ENCODE data around the gene SORT1. TPM values are rescaled to one million over a fixed set of nuclear protein-coding genes. Genes with fewer than 3 reads are reported as not detected.

SORT1 gene
- total and polyA plus RNA-seq, 2 donors: 3.6 to 10.3 TPM

- no peak overlapping the region for H3K4me3 ChIP-seq (ENCODE audit: low read length in 2 of 2)
- WGBS: 96% methylated on average over 5 of the region's 5 CpGs
- no peak for DNase-seq (ENCODE audit: low read depth in 6 of 9, low spot score in 9 of 9)
- peaks cover 5 to 17% of the 10 kb centered on the region in 2 donors for H3K4me1 ChIP-seq (ENCODE audit: control insufficient read depth in 2 of 2, insufficient read depth in 2 of 2, low read length in 2 of 2)
- H3K36me3 ChIP-seq (ENCODE audit: control insufficient read depth in 2 of 2, insufficient read depth in 2 of 2, low read length in 1 of 2): no peaks in the 10 kb centered on the region
- H3K27ac ChIP-seq (ENCODE audit: low read depth in 1 of 2, low read length in 1 of 2): no peak overlapping the region
- peaks cover 3 to 16% of the 10 kb centered on the region in 2 donors for H3K27me3 ChIP-seq (ENCODE audit: control insufficient read depth in 2 of 2, insufficient read depth in 1 of 2, low read length in 1 of 2)
- H3K9me3 ChIP-seq (ENCODE audit: control insufficient read depth in 2 of 2, insufficient read depth in 1 of 2, low read length in 1 of 2): no peaks in the 10 kb centered on the region
Observed at GRCh38 chr1:109394591-109395281, 3.0 kb downstream of the SORT1 start.

GRCh38 chr1:109393617-109394233 lies 4.0 kb downstream of the SORT1 start:
- no peak for DNase-seq (ENCODE audit: low read depth in 6 of 9, low spot score in 9 of 9)
- Histone ChIP-seq H3K4me1 (ENCODE audit: control insufficient read depth in 2 of 2, insufficient read depth in 2 of 2, low read length in 2 of 2) (peaks cover 5 to 17% of the 10 kb centered on the region in 2 donors), H3K27me3 (ENCODE audit: control insufficient read depth in 2 of 2, insufficient read depth in 1 of 2, low read length in 1 of 2) (peaks cover 3 to 16% of the 10 kb centered on the region in 2 donors), H3K9me3 (ENCODE audit: control insufficient read depth in 2 of 2, insufficient read depth in 1 of 2, low read length in 1 of 2) (no peaks in the 10 kb centered on the region), H3K36me3 (ENCODE audit: control insufficient read depth in 2 of 2, insufficient read depth in 2 of 2, low read length in 1 of 2) (no peaks in the 10 kb centered on the region), H3K4me3 (ENCODE audit: low read length in 2 of 2) (no peak overlapping the region), H3K27ac (ENCODE audit: low read depth in 1 of 2, low read length in 1 of 2) (no peak overlapping the region)
- 99% methylated on average over 2 of the region's 2 CpGs for WGBS

DNA sequence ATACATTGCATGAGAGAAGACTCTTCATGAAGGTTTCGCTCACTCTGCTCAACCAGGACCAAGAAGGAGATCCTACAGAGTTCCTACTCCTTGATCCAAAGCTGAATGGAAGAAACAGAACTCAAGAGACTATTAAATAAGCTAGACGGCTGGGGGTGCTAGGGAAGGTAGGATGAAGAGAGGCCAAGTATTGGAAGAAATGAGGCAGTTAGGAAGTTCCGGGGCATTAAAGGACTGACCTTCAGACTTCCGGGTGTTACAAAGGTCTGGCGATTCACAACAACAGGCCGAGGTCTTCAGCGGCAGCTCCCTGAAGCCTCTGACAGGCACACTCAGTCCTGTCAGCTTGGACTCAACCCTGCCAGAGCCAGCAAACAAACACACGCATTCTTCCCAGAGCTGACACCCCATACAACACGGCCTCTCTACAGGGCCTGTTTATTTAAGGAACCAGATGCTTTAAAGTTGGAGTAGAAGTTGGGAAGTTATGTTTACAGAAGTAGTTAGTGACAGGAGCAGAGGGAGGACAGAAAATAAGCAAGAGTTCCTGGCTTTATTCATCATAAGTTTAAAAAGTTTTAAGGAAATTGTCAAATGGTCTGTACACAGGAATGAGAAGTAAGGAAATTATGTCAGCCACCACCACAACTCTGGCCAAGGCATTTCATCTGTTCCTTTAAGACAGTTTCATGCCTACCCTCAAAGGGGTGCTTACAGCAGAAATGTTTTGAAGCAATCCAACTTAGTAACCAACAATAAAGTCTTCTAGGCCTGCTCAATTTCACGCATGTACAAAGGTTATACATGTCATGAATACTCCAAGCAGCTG lies 4.7 kb downstream of the SORT1 start:
- 92% methylated on average over 10 of the region's 10 CpGs for WGBS
- H3K27me3 ChIP-seq (ENCODE audit: control insufficient read depth in 2 of 2, insufficient read depth in 1 of 2, low read length in 1 of 2): peaks cover 3 to 12% of the 10 kb centered on the region in 2 donors
- peaks cover 5 to 10% of the 10 kb centered on the region in 2 donors for H3K4me1 ChIP-seq (ENCODE audit: control insufficient read depth in 2 of 2, insufficient read depth in 2 of 2, low read length in 2 of 2)
- H3K4me3 ChIP-seq (ENCODE audit: low read length in 2 of 2): no peak overlapping the region
- H3K27ac ChIP-seq (ENCODE audit: low read depth in 1 of 2, low read length in 1 of 2): peak overlapping the region in 1 of 2 donors; percentile 46
- DNase-seq (ENCODE audit: low read depth in 6 of 9, low spot score in 9 of 9): no peak
- no peaks in the 10 kb centered on the region for H3K36me3 ChIP-seq (ENCODE audit: control insufficient read depth in 2 of 2, insufficient read depth in 2 of 2, low read length in 1 of 2)
- H3K9me3 ChIP-seq (ENCODE audit: control insufficient read depth in 2 of 2, insufficient read depth in 1 of 2, low read length in 1 of 2): no peaks in the 10 kb centered on the region

- no peak for DNase-seq (ENCODE audit: low read depth in 6 of 9, low spot score in 9 of 9)
- Histone ChIP-seq H3K4me1 (ENCODE audit: control insufficient read depth in 2 of 2, insufficient read depth in 2 of 2, low read length in 2 of 2) (peaks cover 5 to 9% of the 10 kb centered on the region in 2 donors), H3K27ac (ENCODE audit: low read depth in 1 of 2, low read length in 1 of 2) (no peak overlapping the region), H3K4me3 (ENCODE audit: low read length in 2 of 2) (no peak overlapping the region), H3K9me3 (ENCODE audit: control insufficient read depth in 2 of 2, insufficient read depth in 1 of 2, low read length in 1 of 2) (no peaks in the 10 kb centered on the region), H3K27me3 (ENCODE audit: control insufficient read depth in 2 of 2, insufficient read depth in 1 of 2, low read length in 1 of 2) (peaks cover 3 to 10% of the 10 kb centered on the region in 2 donors), H3K36me3 (ENCODE audit: control insufficient read depth in 2 of 2, insufficient read depth in 2 of 2, low read length in 1 of 2) (no peaks in the 10 kb centered on the region)
- WGBS: 97% methylated on average over 4 of the region's 4 CpGs
Observed at GRCh38 chr1:109392037-109392787, 5.5 kb downstream of the SORT1 start.

- DNase-seq (ENCODE audit: low read depth in 6 of 9, low spot score in 9 of 9): no peak
- Histone ChIP-seq H3K9me3 (ENCODE audit: control insufficient read depth in 2 of 2, insufficient read depth in 1 of 2, low read length in 1 of 2) (no peaks in the 10 kb centered on the region), H3K4me3 (ENCODE audit: low read length in 2 of 2) (no peak overlapping the region), H3K27ac (ENCODE audit: low read depth in 1 of 2, low read length in 1 of 2) (no peak overlapping the region), H3K27me3 (ENCODE audit: control insufficient read depth in 2 of 2, insufficient read depth in 1 of 2, low read length in 1 of 2) (peaks cover 0 to 5% of the 10 kb centered on the region in 2 donors), H3K4me1 (ENCODE audit: control insufficient read depth in 2 of 2, insufficient read depth in 2 of 2, low read length in 2 of 2) (peaks cover 0 to 4% of the 10 kb centered on the region in 2 donors), H3K36me3 (ENCODE audit: control insufficient read depth in 2 of 2, insufficient read depth in 2 of 2, low read length in 1 of 2) (no peaks in the 10 kb centered on the region)
Observed at GRCh38 chr1:109391626-109392025, 6.1 kb downstream of the SORT1 start.

DNA sequence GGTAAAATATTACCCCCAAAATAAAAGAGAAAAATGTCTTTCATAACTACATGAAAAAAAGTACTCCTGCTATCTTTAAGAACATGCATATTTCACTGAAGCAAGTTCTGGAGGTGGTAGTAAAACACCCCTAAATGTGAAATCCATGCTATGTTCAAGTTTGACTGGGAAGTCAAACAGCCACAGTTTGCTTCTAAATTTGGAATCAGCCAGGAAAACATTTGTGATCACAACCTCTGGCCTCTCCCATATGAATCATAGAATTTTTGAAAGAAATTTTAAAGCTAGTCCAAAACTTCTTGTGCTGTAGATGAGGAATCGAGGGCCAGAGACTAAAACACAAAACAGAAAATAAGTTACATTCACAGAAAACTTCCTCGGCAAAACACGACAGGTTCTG lies 6.6 kb downstream of the SORT1 start:
- no peak overlapping the region for H3K27ac ChIP-seq (ENCODE audit: low read depth in 1 of 2, low read length in 1 of 2)
- 41% methylated on average over 3 of the region's 3 CpGs for WGBS
- no peaks in the 10 kb centered on the region for H3K4me1 ChIP-seq (ENCODE audit: control insufficient read depth in 2 of 2, insufficient read depth in 2 of 2, low read length in 2 of 2)
- DNase-seq (ENCODE audit: low read depth in 6 of 9, low spot score in 9 of 9): no peak
- H3K9me3 ChIP-seq (ENCODE audit: control insufficient read depth in 2 of 2, insufficient read depth in 1 of 2, low read length in 1 of 2): no peaks in the 10 kb centered on the region
- H3K4me3 ChIP-seq (ENCODE audit: low read length in 2 of 2): no peak overlapping the region
- H3K27me3 ChIP-seq (ENCODE audit: control insufficient read depth in 2 of 2, insufficient read depth in 1 of 2, low read length in 1 of 2): no peaks in the 10 kb centered on the region
- H3K36me3 ChIP-seq (ENCODE audit: control insufficient read depth in 2 of 2, insufficient read depth in 2 of 2, low read length in 1 of 2): no peaks in the 10 kb centered on the region

DNA sequence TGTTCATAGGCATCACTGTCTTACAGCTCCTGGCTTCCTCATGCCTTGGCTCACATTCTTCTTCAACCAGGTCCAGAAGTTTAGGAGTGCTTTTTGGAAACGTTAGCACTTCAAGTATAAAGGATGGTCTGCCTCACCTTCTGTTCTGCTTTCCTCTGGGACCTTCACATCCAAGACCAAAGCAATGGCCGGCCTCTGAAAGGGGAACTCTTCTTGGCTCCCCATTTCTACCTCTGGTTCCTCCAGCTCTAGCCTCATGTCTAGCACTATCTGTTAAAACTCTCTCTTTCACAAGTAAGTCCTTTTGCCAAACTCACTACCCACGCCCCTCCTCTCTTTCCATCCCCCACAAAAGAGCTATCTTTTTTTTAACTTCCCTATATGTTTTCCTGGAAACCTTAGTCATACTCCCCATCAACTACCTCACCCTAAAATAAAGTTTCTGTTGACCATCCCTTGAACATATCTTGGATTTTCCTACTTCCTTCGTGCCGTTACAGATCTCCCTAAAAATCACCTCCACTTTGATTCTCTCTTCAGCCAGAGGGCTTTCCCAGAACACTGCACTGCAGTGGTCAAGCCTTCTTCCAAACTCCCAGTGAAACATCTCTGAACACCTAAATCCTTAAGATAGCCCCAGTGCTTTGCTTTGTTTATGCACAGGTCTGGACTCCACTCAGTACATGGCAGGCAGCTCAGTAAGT lies 7.9 kb downstream of the SORT1 start:
- no peak for DNase-seq (ENCODE audit: low read depth in 6 of 9, low spot score in 9 of 9)
- Histone ChIP-seq H3K9me3 (ENCODE audit: control insufficient read depth in 2 of 2, insufficient read depth in 1 of 2, low read length in 1 of 2) (no peaks in the 10 kb centered on the region), H3K27me3 (ENCODE audit: control insufficient read depth in 2 of 2, insufficient read depth in 1 of 2, low read length in 1 of 2) (no peaks in the 10 kb centered on the region), H3K36me3 (ENCODE audit: control insufficient read depth in 2 of 2, insufficient read depth in 2 of 2, low read length in 1 of 2) (no peaks in the 10 kb centered on the region), H3K27ac (ENCODE audit: low read depth in 1 of 2, low read length in 1 of 2) (no peak overlapping the region), H3K4me1 (ENCODE audit: control insufficient read depth in 2 of 2, insufficient read depth in 2 of 2, low read length in 2 of 2) (no peaks in the 10 kb centered on the region), H3K4me3 (ENCODE audit: low read length in 2 of 2) (no peak overlapping the region)
- 81% methylated on average over 5 of the region's 5 CpGs for WGBS

- 85% methylated on average over 7 of the region's 7 CpGs for WGBS
- Histone ChIP-seq H3K9me3 (ENCODE audit: control insufficient read depth in 2 of 2, insufficient read depth in 1 of 2, low read length in 1 of 2) (no peaks in the 10 kb centered on the region), H3K4me3 (ENCODE audit: low read length in 2 of 2) (no peak overlapping the region), H3K27ac (ENCODE audit: low read depth in 1 of 2, low read length in 1 of 2) (no peak overlapping the region), H3K27me3 (ENCODE audit: control insufficient read depth in 2 of 2, insufficient read depth in 1 of 2, low read length in 1 of 2) (no peaks in the 10 kb centered on the region), H3K4me1 (ENCODE audit: control insufficient read depth in 2 of 2, insufficient read depth in 2 of 2, low read length in 2 of 2) (no peaks in the 10 kb centered on the region), H3K36me3 (ENCODE audit: control insufficient read depth in 2 of 2, insufficient read depth in 2 of 2, low read length in 1 of 2) (no peaks in the 10 kb centered on the region)
- no peak for DNase-seq (ENCODE audit: low read depth in 6 of 9, low spot score in 9 of 9)
Observed at GRCh38 chr1:109388884-109389637, 8.7 kb downstream of the SORT1 start.
